Activated naive CD4-positive, alpha-beta T cell treated with anti-CD3 and anti-CD28 coated beads, Interleukin-2, amount 50 U/mL, for 24 hours (primary cell): ENCODE data around the gene ZMYM2.
A peak's percentile ranks its signal among the peaks of the same experiment; 100 is the strongest.
"Not testable (repeated sequence)": the region's sequence is repeated elsewhere in the genome, so short reads cannot be mapped to it uniquely, and the experiment has no call there.

Experiments
- H3K27ac Mint-ChIP-seq: one replicate; pipeline ENCODE4 v1.8.0; 2021; ENCODE audit warnings: mild to moderate bottlenecking, mixed read lengths
- H3K27me3 Mint-ChIP-seq: one replicate; pipeline ENCODE4 v1.8.0; 2021; ENCODE audit warnings: mixed read lengths
- H3K36me3 Mint-ChIP-seq: one replicate; pipeline ENCODE4 v1.8.0; 2021; ENCODE audit warnings: mixed read lengths
- H3K4me1 Mint-ChIP-seq: one replicate; pipeline ENCODE4 v1.8.0; 2021; ENCODE audit warnings: mixed read lengths
- H3K4me3 Mint-ChIP-seq: one replicate; pipeline ENCODE4 v1.8.0; 2021; ENCODE audit warnings: mild to moderate bottlenecking, mixed read lengths
- H3K9me3 Mint-ChIP-seq: one replicate; pipeline ENCODE4 v1.8.0; 2021; ENCODE audit warnings: mixed read lengths

Gene ZMYM2

DNA sequence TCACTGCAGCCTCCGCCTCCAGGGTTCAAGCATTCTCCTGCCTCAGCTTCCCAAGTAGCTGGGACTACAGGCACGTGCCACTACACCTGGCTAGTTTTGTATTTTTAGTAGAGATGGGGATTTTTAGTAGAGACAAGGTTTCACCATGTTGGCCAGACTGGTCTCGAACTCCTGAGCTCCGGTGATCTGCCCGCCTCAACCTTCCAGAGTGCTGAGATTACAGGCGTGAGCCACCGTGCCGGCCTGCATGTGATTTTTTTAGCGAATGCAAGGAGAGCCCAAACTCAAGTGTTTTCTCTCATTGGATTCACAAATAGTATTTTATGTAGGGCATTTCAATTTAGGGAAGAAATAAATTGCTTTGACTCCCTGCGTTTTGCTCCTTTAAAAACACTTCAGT is 4.4 kb downstream of the ZMYM2 start:
- Mint-ChIP-seq H3K4me3 (peak overlapping the region; percentile 15), H3K36me3 (peaks cover 13% of the 10 kb centered on the region), H3K27me3 (no peaks in the 10 kb centered on the region), H3K27ac (no peak overlapping the region), H3K9me3 (no peaks in the 10 kb centered on the region), H3K4me1 (peaks cover 57% of the 10 kb centered on the region)

DNA sequence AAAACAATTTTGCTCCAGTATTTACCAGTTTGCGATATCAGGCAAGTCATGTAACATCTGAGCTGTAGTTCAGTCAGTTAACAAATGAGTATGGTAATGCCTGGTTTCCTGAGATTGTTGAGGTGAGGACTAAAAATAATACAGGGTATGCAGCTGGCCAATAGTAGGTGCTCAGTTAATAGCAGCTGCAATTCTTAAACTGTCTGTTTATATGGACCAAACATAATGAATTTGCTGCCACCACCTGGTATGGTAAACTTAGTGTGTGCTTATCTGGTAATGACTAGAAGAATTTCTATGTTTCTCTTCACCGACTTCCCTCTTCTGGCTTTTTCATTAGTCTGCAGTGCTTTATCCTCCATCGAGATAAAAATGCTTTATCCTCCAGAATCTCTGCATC is 9.1 kb downstream of the ZMYM2 start:
- peaks cover 15% of the 10 kb centered on the region for H3K36me3 Mint-ChIP-seq
- no peaks in the 10 kb centered on the region for H3K9me3 Mint-ChIP-seq
- H3K4me1 Mint-ChIP-seq = peaks cover 47% of the 10 kb centered on the region
- H3K4me3 Mint-ChIP-seq = no peak overlapping the region
- H3K27me3 Mint-ChIP-seq = no peaks in the 10 kb centered on the region
- no peak overlapping the region for H3K27ac Mint-ChIP-seq

DNA sequence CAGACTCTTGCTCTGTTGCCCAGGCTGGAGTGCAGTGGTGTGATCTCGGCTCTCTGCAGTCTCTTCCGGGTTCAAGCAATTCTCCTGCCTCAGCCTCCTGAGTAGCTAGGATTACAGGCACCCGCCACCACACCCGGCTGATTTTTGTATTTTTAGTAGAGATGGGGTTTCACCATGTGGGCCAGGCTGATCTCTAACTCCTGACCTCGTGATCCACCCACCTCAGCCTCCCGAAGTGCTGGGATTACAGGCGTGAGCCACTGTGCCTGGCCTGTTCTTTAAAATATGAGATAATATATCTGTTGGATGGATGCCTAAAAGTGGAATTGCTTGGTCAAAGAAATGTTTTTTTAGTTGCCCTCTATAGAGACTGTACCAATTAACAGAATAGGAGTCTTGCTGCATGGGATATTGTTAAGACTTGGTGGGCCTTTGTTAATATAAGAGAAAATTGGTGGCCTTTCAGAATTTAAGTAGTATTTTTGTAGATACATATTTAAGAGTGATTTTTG is 16.0 kb downstream of the ZMYM2 start:
- H3K4me1 Mint-ChIP-seq = peaks cover 38% of the 10 kb centered on the region
- not testable (repeated sequence) for H3K27ac Mint-ChIP-seq, H3K4me3 Mint-ChIP-seq, H3K27me3 Mint-ChIP-seq
- peaks cover 37% of the 10 kb centered on the region for H3K36me3 Mint-ChIP-seq
- peaks cover 19% of the 10 kb centered on the region for H3K9me3 Mint-ChIP-seq

DNA sequence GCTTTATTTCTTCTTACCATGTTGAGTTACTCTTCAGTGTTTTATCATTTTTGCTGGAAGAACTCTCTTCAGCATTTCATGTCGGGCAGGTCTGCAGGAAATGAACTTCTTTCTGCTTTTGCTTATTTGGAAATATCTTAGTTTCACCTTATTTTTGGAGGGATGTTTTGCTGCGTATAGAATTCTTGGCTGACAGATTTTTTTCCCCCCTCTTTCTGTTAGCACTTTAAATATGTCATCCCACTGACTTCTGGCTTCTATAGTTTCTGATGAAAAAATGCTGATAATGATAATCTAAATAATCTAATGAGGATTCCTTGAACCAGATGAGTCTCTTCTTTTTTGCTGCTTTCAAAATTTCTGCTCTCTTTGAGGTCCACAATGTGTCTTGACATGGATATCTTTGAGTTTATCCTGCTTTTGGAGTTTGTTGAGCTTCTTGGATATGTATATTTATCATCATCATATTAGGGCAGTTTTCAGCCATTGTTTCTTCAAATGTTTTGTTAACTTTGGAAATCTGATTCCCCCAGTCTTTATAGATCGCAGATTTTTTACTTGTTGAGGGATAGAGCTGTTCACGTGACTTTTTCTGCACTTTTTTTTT is 20.4 kb downstream of the ZMYM2 start:
- Mint-ChIP-seq H3K27me3 (no peaks in the 10 kb centered on the region), H3K9me3 (peaks cover 19% of the 10 kb centered on the region), H3K4me1 (peaks cover 53% of the 10 kb centered on the region), H3K4me3 (no peak overlapping the region), H3K27ac (peak overlapping the region; percentile 35), H3K36me3 (peaks cover 35% of the 10 kb centered on the region)

DNA sequence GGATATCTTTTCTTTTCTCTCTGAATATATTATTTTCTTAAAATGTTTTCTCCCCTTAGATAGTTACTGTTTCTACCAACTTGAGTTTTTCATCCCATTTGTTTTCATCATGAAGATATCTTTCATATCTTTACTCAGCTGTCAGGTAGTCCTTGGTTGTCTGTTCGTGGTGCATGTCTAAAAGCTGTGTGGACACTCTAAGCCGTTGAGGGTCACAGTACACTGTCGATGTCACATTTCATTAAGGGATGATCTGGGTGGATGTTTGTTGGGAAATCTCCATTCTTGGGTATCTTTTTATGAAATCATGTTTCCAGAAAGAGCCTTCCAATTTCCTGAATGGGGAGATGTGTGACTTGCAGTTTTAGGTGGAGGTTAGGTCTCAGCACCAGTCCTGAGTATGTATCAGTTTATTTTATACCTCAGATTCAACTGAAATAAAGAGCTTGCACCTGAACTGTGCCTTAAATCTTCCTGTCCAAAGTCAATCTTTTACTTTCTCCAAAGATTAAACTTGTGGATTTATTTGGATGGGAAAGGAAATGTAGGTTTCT is 23.2 kb downstream of the ZMYM2 start:
- no peak overlapping the region for H3K27ac Mint-ChIP-seq
- H3K27me3 Mint-ChIP-seq = no peaks in the 10 kb centered on the region
- H3K36me3 Mint-ChIP-seq = peaks cover 19% of the 10 kb centered on the region
- H3K4me3 Mint-ChIP-seq = no peak overlapping the region
- peaks cover 53% of the 10 kb centered on the region for H3K4me1 Mint-ChIP-seq
- H3K9me3 Mint-ChIP-seq = peaks cover 9% of the 10 kb centered on the region

DNA sequence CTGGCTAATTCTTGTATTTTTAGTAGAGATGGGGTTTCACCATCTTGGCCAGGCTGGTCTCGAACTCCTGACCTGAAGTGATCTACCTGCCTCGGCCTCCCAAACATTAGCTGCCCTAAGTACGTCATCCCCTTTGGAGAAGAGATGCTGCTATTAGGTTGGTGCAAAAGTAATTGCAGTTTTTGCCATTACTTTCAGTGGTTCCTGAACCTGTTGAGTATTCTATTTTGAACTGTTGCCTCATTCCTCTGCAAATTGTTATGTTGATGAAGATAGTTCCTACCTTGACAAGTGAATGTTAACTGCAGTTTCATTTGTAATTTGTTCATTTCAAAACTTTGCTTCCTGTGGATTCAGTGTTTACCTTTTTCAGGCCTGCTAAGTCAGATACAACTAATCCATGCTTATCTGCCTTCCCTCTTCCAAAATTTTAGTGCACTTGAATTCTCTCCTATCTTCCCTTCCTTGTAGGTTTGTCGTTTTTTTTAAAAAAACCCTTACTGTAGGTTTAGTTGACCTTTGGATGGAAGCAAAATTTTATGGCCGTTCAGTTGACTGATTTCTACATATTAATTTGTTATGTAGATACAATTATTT is 24.0 kb downstream of the ZMYM2 start:
- H3K9me3 Mint-ChIP-seq = peaks cover 9% of the 10 kb centered on the region
- H3K36me3 Mint-ChIP-seq = peaks cover 16% of the 10 kb centered on the region
- H3K4me3 Mint-ChIP-seq = no peak overlapping the region

DNA sequence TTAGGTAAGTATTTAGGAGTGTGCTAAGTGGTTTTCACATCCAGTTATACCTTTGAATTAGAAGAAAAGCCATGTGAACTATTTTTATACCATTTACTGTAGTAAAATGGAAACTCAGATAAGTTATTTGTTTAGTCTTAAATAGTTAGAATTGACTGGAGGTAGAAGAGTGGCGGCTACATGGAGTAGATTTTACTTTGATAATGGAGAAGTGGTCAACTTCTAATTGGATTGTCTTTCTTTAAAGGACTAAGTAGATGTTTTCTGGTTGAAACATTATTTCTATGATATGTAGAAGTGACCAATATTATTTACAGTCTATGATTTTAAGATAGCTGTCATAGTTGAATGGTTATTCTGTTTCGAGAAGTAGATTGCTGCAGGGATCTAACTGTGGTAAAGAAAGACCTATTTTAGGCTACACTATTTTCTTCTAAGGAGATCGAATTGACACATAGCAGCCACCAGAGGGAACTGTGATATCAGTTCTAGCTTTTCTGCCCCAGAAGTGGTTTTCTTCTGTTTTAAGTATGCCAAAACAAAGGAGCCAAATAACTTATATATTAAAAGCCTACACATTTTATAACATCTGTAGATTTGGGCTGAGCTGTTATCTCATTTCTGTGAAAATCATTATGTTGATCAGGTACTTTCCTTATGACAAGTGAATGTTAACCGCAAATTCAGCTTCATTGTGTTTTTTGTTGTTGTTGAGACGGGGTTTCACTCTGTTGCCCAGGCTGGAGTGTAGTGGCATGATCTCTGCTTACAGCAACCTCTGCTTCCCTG is 26.1 kb downstream of the ZMYM2 start:
- no peak overlapping the region for H3K27ac Mint-ChIP-seq
- H3K4me3 Mint-ChIP-seq = no peak overlapping the region
- H3K27me3 Mint-ChIP-seq = no peaks in the 10 kb centered on the region
- H3K9me3 Mint-ChIP-seq = no peaks in the 10 kb centered on the region
- peaks cover 9% of the 10 kb centered on the region for H3K36me3 Mint-ChIP-seq
- peaks cover 60% of the 10 kb centered on the region for H3K4me1 Mint-ChIP-seq

More for the DNA sequence above, 24.0 kb downstream of the ZMYM2 start:
- Mint-ChIP-seq H3K27ac (no peak overlapping the region), H3K27me3 (no peaks in the 10 kb centered on the region), H3K4me1 (peaks cover 50% of the 10 kb centered on the region)

DNA sequence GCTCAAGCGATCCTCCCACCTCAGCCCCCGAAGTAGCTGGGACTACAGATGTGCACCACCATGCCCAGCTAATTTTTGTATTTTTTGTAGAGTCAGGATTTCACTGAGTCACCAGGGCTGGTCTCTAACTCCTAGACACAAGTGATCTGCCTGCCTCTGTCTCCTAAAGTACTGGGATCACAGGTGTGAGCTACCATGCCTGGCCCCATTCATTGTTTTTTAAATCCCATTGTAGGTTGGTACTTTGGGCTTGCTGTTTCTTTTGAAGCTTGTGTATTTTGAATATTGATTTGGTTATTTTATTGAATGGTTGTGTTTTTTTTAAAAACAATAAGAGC is 26.7 kb downstream of the ZMYM2 start:
- Mint-ChIP-seq H3K27me3 (no peaks in the 10 kb centered on the region), H3K9me3 (no peaks in the 10 kb centered on the region), H3K36me3 (peaks cover 11% of the 10 kb centered on the region), H3K4me3 (no peak overlapping the region), H3K4me1 (peaks cover 66% of the 10 kb centered on the region), H3K27ac (no peak overlapping the region)

DNA sequence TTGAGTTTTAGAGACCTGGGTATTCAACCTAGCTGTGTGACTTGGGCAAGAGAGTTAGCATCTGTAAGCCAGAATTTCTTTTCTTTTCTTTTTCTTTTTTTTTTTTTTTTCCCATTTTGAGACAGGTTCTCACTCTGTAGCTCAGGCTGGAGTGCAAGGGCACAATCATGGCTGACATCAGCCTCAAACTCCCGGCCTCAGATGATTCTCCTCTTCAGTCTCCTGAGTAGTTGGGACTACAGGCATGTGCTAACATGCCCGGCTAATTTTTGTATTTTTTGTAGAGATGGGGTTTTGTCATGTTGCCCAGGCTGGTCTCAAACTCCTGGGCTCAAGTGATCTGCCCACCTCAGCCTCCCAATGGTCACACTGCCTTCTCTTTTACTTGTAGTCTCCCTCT is 33.0 kb downstream of the ZMYM2 start:
- H3K9me3 Mint-ChIP-seq = no peaks in the 10 kb centered on the region
- no peaks in the 10 kb centered on the region for H3K27me3 Mint-ChIP-seq
- no peak overlapping the region for H3K4me3 Mint-ChIP-seq
- H3K4me1 Mint-ChIP-seq = peaks cover 55% of the 10 kb centered on the region
- H3K36me3 Mint-ChIP-seq = peaks cover 12% of the 10 kb centered on the region
- H3K27ac Mint-ChIP-seq = no peak overlapping the region

DNA sequence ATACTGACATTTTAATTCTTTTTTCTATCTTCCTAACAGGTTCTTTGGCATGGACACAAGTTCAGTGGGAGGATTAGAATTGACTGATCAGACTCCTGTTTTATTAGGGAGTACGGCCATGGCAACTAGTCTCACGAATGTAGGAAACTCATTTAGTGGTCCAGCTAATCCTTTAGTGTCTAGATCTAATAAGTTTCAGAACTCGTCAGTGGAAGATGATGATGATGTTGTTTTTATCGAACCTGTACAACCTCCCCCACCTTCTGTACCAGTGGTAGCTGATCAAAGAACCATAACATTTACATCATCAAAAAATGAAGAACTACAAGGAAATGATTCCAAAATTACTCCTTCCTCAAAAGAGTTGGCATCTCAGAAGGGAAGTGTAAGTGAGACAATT is 34.5 kb downstream of the ZMYM2 start:
- no peaks in the 10 kb centered on the region for H3K27me3 Mint-ChIP-seq
- H3K27ac Mint-ChIP-seq = no peak overlapping the region

DNA sequence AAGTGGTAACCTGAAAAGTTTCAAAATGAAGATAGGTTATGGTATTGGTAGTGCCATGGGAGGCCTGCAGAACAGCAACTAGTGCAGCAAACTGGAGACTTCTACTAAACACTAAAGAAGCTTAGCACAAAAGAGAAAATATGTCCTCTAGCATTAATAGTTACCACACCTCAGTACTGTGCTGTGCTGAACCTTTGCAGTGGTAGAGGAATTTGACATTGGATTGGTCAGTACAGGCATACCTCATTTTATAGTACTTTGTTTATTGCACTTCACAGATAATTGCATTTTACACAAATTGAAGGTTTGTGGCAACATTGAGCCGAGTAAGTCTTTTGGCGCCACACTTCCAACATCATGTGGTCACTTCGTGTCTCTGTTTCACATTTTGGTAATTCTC is 40.4 kb downstream of the ZMYM2 start:
- Mint-ChIP-seq H3K36me3 (peaks cover 12% of the 10 kb centered on the region), H3K4me1 (peaks cover 62% of the 10 kb centered on the region), H3K27ac (no peak overlapping the region), H3K9me3 (no peaks in the 10 kb centered on the region), H3K4me3 (no peak overlapping the region), H3K27me3 (no peaks in the 10 kb centered on the region)

More for the DNA sequence above, 34.5 kb downstream of the ZMYM2 start:
- H3K36me3 Mint-ChIP-seq = peaks cover 14% of the 10 kb centered on the region
- no peaks in the 10 kb centered on the region for H3K9me3 Mint-ChIP-seq
- peaks cover 67% of the 10 kb centered on the region for H3K4me1 Mint-ChIP-seq
- H3K4me3 Mint-ChIP-seq = no peak overlapping the region

DNA sequence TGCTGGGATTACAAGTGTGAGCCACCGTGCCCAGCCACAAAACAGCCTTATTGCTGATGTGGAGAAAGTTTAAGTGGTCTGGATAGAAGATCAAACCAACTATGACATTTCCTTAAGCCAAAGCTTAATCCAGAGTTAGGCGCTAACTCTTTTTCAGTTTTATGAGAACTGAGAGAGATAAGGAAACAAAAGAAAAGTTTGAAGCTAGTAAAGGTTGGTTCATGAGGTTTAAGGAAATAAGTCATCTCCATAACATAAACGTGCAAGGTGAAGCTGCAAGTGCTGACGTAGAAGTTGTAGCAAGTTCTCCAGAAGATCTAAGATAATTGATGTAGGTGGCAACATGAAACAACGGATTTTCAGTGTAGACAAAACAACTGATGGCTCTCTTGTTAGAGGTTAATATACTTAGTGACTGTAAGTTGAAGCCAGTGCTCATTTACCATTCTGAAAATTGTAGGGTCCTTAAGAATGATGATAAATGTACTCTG is 41.6 kb downstream of the ZMYM2 start:
- peaks cover 62% of the 10 kb centered on the region for H3K4me1 Mint-ChIP-seq
- H3K9me3 Mint-ChIP-seq = no peaks in the 10 kb centered on the region
- H3K36me3 Mint-ChIP-seq = peaks cover 12% of the 10 kb centered on the region
- no peak overlapping the region for H3K27ac Mint-ChIP-seq
- H3K4me3 Mint-ChIP-seq = no peak overlapping the region
- no peaks in the 10 kb centered on the region for H3K27me3 Mint-ChIP-seq

DNA sequence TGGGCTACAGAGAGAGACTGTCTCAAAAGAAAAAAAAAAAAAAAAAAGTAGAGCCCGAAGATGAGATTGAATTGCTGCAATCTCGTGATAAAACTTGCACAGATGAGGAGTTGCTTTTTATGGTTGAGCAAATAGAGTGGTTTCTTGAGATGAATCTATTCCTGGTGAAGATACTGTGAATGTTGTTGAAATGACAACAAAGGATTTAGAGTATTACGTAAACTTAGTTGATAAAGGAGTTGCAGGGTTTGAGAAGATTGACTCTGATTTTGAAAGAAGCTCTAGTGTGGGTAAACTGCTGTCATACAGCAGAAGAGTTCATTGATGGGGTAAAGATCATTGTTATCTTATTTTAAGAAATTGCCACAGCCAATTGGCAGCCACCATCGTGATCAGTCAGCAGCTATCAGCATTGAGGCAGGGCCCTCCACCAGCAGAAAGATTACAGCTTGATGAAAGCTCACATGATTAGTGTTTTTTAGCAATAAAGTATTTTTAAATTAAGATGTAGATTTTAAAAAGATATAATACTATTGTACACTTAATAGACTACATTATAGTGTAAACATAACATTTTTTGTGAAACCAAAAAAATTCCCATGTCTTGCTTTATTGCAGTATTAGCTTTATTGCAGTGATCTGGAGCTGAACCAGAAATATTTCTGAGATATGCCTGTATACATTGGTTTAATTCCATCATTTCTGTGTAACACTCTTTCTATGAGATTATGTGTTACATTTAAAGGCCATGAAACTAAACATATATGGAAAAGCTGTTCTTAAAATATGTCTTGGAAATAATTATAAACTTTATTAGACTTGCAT is 43.1 kb downstream of the ZMYM2 start:
- Mint-ChIP-seq H3K27ac (peak overlapping the region; percentile 56), H3K9me3 (no peaks in the 10 kb centered on the region), H3K36me3 (peaks cover 10% of the 10 kb centered on the region), H3K4me3 (no peak overlapping the region), H3K27me3 (no peaks in the 10 kb centered on the region), H3K4me1 (peaks cover 54% of the 10 kb centered on the region)

DNA sequence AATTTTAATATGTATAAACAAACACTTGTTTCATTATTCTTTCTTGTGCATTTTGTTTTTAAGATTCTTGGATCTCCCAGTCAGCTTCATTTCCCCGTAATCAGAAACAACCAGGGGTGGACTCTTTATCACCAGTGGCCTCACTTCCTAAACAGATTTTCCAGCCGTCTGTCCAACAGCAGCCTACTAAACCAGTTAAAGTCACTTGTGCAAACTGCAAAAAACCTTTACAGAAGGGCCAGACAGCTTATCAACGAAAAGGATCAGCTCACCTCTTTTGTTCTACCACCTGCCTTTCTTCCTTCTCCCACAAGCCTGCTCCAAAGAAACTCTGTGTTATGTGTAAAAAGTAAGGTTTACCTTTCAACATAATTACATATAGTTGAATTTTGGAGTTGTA is 44.3 kb downstream of the ZMYM2 start:
- no peak overlapping the region for H3K27ac Mint-ChIP-seq
- H3K27me3 Mint-ChIP-seq = no peaks in the 10 kb centered on the region
- no peaks in the 10 kb centered on the region for H3K9me3 Mint-ChIP-seq
- peaks cover 8% of the 10 kb centered on the region for H3K36me3 Mint-ChIP-seq
- peaks cover 42% of the 10 kb centered on the region for H3K4me1 Mint-ChIP-seq
- H3K4me3 Mint-ChIP-seq = no peak overlapping the region

DNA sequence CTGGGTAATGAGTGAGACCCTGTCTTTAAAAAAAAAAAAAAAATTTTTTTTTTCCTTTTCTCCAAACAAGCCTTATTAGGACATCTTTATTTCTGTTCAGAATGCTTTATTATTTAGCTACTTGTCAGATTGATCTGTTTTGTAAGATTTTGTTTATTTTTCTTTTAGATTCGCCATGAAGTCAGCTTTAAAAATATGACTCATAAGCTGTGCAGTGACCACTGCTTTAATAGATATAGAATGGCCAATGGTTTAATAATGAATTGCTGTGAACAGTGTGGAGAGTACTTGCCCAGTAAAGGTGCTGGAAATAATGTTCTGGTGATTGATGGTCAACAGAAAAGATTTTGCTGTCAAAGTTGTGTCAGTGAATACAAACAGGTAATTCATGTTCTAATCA is 47.7 kb downstream of the ZMYM2 start:
- Mint-ChIP-seq H3K4me1 (peaks cover 10% of the 10 kb centered on the region), H3K9me3 (no peaks in the 10 kb centered on the region), H3K36me3 (peaks cover 17% of the 10 kb centered on the region), H3K27me3 (no peaks in the 10 kb centered on the region), H3K4me3 (no peak overlapping the region), H3K27ac (no peak overlapping the region)
